ENCODE results near the gene ALDH3B1.

DNA sequence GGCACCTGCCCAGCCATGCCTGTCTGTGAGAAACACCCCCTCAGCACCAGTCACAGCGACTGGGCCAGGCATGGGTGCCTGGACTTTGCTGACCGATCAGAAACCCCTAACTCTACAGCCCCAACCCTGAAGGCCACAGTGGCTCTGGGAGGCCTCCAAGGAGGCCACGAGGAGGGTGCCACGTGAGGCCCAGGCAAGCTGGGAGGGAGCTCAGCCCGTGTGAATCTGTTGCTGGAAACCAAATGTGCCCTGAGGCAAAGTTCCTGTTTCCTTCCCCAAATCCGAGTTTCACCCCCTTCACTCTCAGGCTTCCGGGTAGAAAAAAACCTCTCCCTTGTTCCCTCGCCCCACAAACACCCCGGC, 7.6 kb upstream of the ALDH3B1 start:
- TF ChIP-seq, protein P1, sequence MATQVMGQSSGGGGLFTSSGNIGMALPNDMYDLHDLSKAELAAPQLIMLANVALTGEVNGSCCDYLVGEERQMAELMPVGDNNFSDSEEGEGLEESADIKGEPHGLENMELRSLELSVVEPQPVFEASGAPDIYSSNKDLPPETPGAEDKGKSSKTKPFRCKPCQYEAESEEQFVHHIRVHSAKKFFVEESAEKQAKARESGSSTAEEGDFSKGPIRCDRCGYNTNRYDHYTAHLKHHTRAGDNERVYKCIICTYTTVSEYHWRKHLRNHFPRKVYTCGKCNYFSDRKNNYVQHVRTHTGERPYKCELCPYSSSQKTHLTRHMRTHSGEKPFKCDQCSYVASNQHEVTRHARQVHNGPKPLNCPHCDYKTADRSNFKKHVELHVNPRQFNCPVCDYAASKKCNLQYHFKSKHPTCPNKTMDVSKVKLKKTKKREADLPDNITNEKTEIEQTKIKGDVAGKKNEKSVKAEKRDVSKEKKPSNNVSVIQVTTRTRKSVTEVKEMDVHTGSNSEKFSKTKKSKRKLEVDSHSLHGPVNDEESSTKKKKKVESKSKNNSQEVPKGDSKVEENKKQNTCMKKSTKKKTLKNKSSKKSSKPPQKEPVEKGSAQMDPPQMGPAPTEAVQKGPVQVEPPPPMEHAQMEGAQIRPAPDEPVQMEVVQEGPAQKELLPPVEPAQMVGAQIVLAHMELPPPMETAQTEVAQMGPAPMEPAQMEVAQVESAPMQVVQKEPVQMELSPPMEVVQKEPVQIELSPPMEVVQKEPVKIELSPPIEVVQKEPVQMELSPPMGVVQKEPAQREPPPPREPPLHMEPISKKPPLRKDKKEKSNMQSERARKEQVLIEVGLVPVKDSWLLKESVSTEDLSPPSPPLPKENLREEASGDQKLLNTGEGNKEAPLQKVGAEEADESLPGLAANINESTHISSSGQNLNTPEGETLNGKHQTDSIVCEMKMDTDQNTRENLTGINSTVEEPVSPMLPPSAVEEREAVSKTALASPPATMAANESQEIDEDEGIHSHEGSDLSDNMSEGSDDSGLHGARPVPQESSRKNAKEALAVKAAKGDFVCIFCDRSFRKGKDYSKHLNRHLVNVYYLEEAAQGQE (tag by site-specific recombination; IDR thresholded peaks at IDR 0.05): no peak
- TF ChIP-seq, protein P2, sequence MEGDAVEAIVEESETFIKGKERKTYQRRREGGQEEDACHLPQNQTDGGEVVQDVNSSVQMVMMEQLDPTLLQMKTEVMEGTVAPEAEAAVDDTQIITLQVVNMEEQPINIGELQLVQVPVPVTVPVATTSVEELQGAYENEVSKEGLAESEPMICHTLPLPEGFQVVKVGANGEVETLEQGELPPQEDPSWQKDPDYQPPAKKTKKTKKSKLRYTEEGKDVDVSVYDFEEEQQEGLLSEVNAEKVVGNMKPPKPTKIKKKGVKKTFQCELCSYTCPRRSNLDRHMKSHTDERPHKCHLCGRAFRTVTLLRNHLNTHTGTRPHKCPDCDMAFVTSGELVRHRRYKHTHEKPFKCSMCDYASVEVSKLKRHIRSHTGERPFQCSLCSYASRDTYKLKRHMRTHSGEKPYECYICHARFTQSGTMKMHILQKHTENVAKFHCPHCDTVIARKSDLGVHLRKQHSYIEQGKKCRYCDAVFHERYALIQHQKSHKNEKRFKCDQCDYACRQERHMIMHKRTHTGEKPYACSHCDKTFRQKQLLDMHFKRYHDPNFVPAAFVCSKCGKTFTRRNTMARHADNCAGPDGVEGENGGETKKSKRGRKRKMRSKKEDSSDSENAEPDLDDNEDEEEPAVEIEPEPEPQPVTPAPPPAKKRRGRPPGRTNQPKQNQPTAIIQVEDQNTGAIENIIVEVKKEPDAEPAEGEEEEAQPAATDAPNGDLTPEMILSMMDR (tag by site-specific recombination; IDR thresholded peaks at IDR 0.05): no peak
- no peak for TF ChIP-seq REPIN1 (tag by site-specific recombination; IDR thresholded peaks at IDR 0.05; ENCODE audit: low read depth)
- no peak for TF ChIP-seq ZFP69B (tag by site-specific recombination; IDR thresholded peaks at IDR 0.05)
- TF ChIP-seq ZNF174 (tag by site-specific recombination; IDR thresholded peaks at IDR 0.05): no peak
- TF ChIP-seq ZNF677 (tag by site-specific recombination; IDR thresholded peaks at IDR 0.05): no peak
- TF ChIP-seq ZNF585B (tag by site-specific recombination; IDR thresholded peaks at IDR 0.05): no peak
